Gastroesophageal sphincter (tissue), 3 donors: Measurements from ENCODE around the gene PPBP.

Source experiments
- POLR2A ChIP-seq, 2 donors: fragments of 450-650 bp; IDR thresholded peaks; one replicate each; pipeline ENCODE4 v1.6.1; 2017; ENCODE audit warnings: antibody characterized with exemption in 2 of 2, mild to moderate bottlenecking in 2 of 2, moderate library complexity in 1 of 2
- TF ChIP-seq, protein P1 (sequence below), 4 experiments: fragments of 200-600 bp in 2 of 4; fragments of 450-650 bp in 2 of 4; sonication (generic) in 1 of 4; IDR thresholded peaks; one replicate each; pipeline ENCODE4 v1.5.1; 2017 to 2019; ENCODE audit warnings: antibody characterized with exemption in 4 of 4, mild to moderate bottlenecking in 2 of 4, moderate library complexity in 2 of 4

DNA sequence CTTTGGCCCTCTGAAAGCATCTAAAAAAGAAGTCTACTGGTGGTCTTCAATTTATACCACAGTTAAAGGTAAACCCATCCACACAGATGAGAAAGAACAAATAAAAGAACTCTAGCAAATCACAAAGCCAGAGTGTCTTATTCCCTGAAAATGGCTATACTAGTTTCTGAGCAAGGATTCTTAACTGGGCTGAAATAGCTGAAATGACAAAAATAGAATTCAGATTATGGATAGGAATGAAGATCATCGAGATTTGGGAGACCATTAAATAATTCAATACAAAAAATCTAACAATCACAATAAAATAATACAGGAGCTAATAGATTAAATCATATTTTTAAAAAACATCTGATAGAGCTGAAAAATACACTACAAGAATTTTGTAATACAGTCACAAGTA is 18.0 kb downstream of the PPBP start:
- TF ChIP-seq, protein P1, sequence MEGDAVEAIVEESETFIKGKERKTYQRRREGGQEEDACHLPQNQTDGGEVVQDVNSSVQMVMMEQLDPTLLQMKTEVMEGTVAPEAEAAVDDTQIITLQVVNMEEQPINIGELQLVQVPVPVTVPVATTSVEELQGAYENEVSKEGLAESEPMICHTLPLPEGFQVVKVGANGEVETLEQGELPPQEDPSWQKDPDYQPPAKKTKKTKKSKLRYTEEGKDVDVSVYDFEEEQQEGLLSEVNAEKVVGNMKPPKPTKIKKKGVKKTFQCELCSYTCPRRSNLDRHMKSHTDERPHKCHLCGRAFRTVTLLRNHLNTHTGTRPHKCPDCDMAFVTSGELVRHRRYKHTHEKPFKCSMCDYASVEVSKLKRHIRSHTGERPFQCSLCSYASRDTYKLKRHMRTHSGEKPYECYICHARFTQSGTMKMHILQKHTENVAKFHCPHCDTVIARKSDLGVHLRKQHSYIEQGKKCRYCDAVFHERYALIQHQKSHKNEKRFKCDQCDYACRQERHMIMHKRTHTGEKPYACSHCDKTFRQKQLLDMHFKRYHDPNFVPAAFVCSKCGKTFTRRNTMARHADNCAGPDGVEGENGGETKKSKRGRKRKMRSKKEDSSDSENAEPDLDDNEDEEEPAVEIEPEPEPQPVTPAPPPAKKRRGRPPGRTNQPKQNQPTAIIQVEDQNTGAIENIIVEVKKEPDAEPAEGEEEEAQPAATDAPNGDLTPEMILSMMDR (IDR thresholded peaks at IDR 0.05), result no peak
- TF ChIP-seq POLR2A (IDR thresholded peaks at IDR 0.05), result no peak
